GM21526 (cell line): Measurements from ENCODE around the gene THBS3.
"Not testable (repeated sequence)": the region's sequence is repeated elsewhere in the genome, so short reads cannot be mapped to it uniquely, and the experiment has no call there.

Experiments
- ATAC-seq: cut with Tn5 transposase; IDR thresholded peaks from one replicate; pipeline ENCODE4 v1.9.1; 2021; ENCODE audit warnings: moderate library complexity; ENCODE audit not compliant: unreplicated experiment, low FRiP score

The THBS3 gene

GRCh38 chr1:155236451-155236850 lies 28.8 kb upstream of the THBS3 start:
- no peak for ATAC-seq

- ATAC-seq = not testable (repeated sequence)
Observed at GRCh38 chr1:155235375-155235774, 27.7 kb upstream of the THBS3 start.

- not testable (repeated sequence) for ATAC-seq
Observed at GRCh38 chr1:155233502-155233901, 25.8 kb upstream of the THBS3 start.

GRCh38 chr1:155232001-155232978 lies 24.6 kb upstream of the THBS3 start:
- not testable (repeated sequence) for ATAC-seq

GRCh38 chr1:155231302-155231701 lies 23.6 kb upstream of the THBS3 start:
- not testable (repeated sequence) for ATAC-seq

GRCh38 chr1:155228096-155228427 lies 20.4 kb upstream of the THBS3 start:
- no peak for ATAC-seq

- peak; percentile 74 for ATAC-seq
Observed at GRCh38 chr1:155227261-155228095, 19.8 kb upstream of the THBS3 start.

GRCh38 chr1:155226910-155227260 lies 19.2 kb upstream of the THBS3 start:
- ATAC-seq = no peak

- no peak for ATAC-seq
Observed at GRCh38 chr1:155226188-155226909, 18.7 kb upstream of the THBS3 start.

- not testable (repeated sequence) for ATAC-seq
Observed at GRCh38 chr1:155225404-155225759, 17.7 kb upstream of the THBS3 start.

GRCh38 chr1:155223047-155223446 lies 15.3 kb upstream of the THBS3 start:
- no peak for ATAC-seq

GRCh38 chr1:155220211-155220965 lies 12.7 kb upstream of the THBS3 start:
- not testable (repeated sequence) for ATAC-seq

- ATAC-seq = no peak
Observed at GRCh38 chr1:155219592-155220031, 11.9 kb upstream of the THBS3 start.

- no peak for ATAC-seq
Observed at GRCh38 chr1:155218854-155219591, 11.3 kb upstream of the THBS3 start.

- ATAC-seq = not testable (repeated sequence)
Observed at GRCh38 chr1:155214702-155215101, 7.0 kb upstream of the THBS3 start.

- ATAC-seq = not testable (repeated sequence)
Observed at GRCh38 chr1:155212051-155212440, 4.3 kb upstream of the THBS3 start.

- ATAC-seq = not testable (repeated sequence)
Observed at GRCh38 chr1:155211381-155212050, 3.8 kb upstream of the THBS3 start.

- ATAC-seq = no peak
Observed at GRCh38 chr1:155210314-155211104, 2.8 kb upstream of the THBS3 start.
